ENCODE results near the gene PRELID3B.

GRCh38 chr20:59004493-59004762 lies 38.2 kb downstream of the PRELID3B start:
- TF ChIP-seq EZH2 (IDR thresholded peaks at IDR 0.05; ENCODE audit: insufficient read depth, poor library complexity, severe bottlenecking) (no peak), EZH2phosphoT487 (IDR thresholded peaks at IDR 0.05; ENCODE audit: insufficient read depth, low read depth) (no peak)

Data from GM23248 (cell line).